NCI-H1694 treated with DMSO at 0.1 percent for 48 hours (cell line): ENCODE results near the gene IP6K3.

Experiments used
- DNase-seq: peaks from one replicate; lab custom pipeline; 2025; lab: John Stamatoyannopoulos, UW

Gene IP6K3

GRCh38 chr6:33740794-33741193, 5.9 kb downstream of the IP6K3 start:
- no peak for DNase-seq

- DNase-seq, result no peak
Observed at GRCh38 chr6:33740204-33740608, 6.5 kb downstream of the IP6K3 start.

- DNase-seq, result no peak
Observed at GRCh38 chr6:33739571-33739970, 7.1 kb downstream of the IP6K3 start.

- DNase-seq, result no peak
Observed at GRCh38 chr6:33738879-33739278, 7.8 kb downstream of the IP6K3 start.

- no peak for DNase-seq
Observed at GRCh38 chr6:33738153-33738552, 8.6 kb downstream of the IP6K3 start.

GRCh38 chr6:33737267-33738026, 9.3 kb downstream of the IP6K3 start:
- DNase-seq, result no peak

GRCh38 chr6:33735216-33735615, 11.5 kb downstream of the IP6K3 start:
- no peak for DNase-seq

GRCh38 chr6:33733709-33734007, 13.0 kb downstream of the IP6K3 start:
- DNase-seq, result no peak

- no peak for DNase-seq
Observed at GRCh38 chr6:33732817-33733708, 13.6 kb downstream of the IP6K3 start.

- no peak for DNase-seq
Observed at GRCh38 chr6:33732385-33732784, 14.3 kb downstream of the IP6K3 start.

GRCh38 chr6:33731751-33732282, 14.9 kb downstream of the IP6K3 start:
- DNase-seq, result no peak

- no peak for DNase-seq
Observed at GRCh38 chr6:33731035-33731434, 15.7 kb downstream of the IP6K3 start.

- no peak for DNase-seq
Observed at GRCh38 chr6:33730611-33731010, 16.1 kb downstream of the IP6K3 start.

- no peak for DNase-seq
Observed at GRCh38 chr6:33729059-33729458, 17.6 kb downstream of the IP6K3 start.

- DNase-seq, result no peak
Observed at GRCh38 chr6:33728438-33728837, 18.3 kb downstream of the IP6K3 start.

GRCh38 chr6:33727932-33728331, 18.8 kb downstream of the IP6K3 start:
- no peak for DNase-seq

GRCh38 chr6:33727126-33727525, 19.6 kb downstream of the IP6K3 start:
- no peak for DNase-seq

- no peak for DNase-seq
Observed at GRCh38 chr6:33726696-33727095, 20.0 kb downstream of the IP6K3 start.

GRCh38 chr6:33725891-33726673, 20.6 kb downstream of the IP6K3 start:
- no peak for DNase-seq

- DNase-seq, result no peak
Observed at GRCh38 chr6:33725222-33725621, 21.5 kb downstream of the IP6K3 start.

- DNase-seq, result no peak
Observed at GRCh38 chr6:33724102-33725023, 22.3 kb downstream of the IP6K3 start.
